H1 (cell line): ENCODE data around the gene SLC35A2. TPM values are rescaled to one million over a fixed set of nuclear protein-coding genes. Genes with fewer than 3 reads are reported as not detected.

ENCODE experiments used
- BRCA1 ChIP-seq: IDR thresholded peaks from 2 replicates; pipeline ENCODE4 v1.6.1; 2012; ENCODE audit warnings: low read depth, low read length, improper control_type of control experiment
- KDM1A ChIP-seq: fragments of 200-600, 300-600 bp; sonication (generic); IDR thresholded peaks from 2 replicates; pipeline ENCODE4 v1.7.1; 2016; ENCODE audit warnings: mild to moderate bottlenecking, low read length, borderline replicate concordance
- PHF8 ChIP-seq: fragments of 200-600 bp; sonication (generic); conservative IDR thresholded peaks from 2 replicates; pipeline ENCODE4 v1.7.1; 2012; ENCODE audit warnings: low read depth, mild to moderate bottlenecking, inconsistent platforms, low read length, moderate library complexity
- RBBP5 ChIP-seq: IDR thresholded peaks from 2 replicates; pipeline ENCODE4 v1.7.1; 2012; ENCODE audit warnings: low read depth, mild to moderate bottlenecking, inconsistent platforms, low read length, moderate library complexity, borderline replicate concordance
- TBP ChIP-seq: IDR thresholded peaks from 2 replicates; pipeline ENCODE4 v1.6.1; 2011; ENCODE audit warnings: low read depth, low read length, improper control_type of control experiment
- polyA plus RNA-seq, 7 experiments: library from polyadenylated mRNA; depleted of rRNA in 3 of 7; stranded (reverse) in 5 of 7; unstranded in 2 of 7; fragments of >200 nt in 5 of 7; fragments of 200-250 nt in 2 of 7; gene quantifications; 1 replicate in 5 of 7; 2 replicates in 1 of 7; 4 replicates in 1 of 7; pipeline versions ENCODE4 v1.2.1 to v1.2.3, GENCODE V29; 2011 to 2013; ENCODE audit warnings: missing spikeins in 2 of 7, mixed read lengths in 2 of 7
- total RNA-seq: library from RNA; stranded (reverse); fragmentation: NEBNext Ultra II Directional; extraction: Animal tissue kit (Norgen Biotek cat#: 25700); gene quantifications from 2 replicates; pipeline ENCODE4 v1.2.1, GENCODE V29; 2021

Gene SLC35A2
- total and polyA plus RNA-seq, 2 of the 8 experiments (the other 6 are each of a cell fraction or from before 2014, with no cell fraction given): 21.4 to 48.3 TPM

- TF ChIP-seq TBP: 0 out of 2 replicates have a peak, but pooled peaks have one; percentile 30
- TF ChIP-seq RBBP5: no peak
- TF ChIP-seq KDM1A: no peak
- TF ChIP-seq BRCA1: no peak
- no peak for TF ChIP-seq PHF8
Observed at GRCh38 chrX:48917139-48918001, 5.9 kb upstream of the SLC35A2 start (continued).
